Stimulated activated CD8-positive, alpha-beta memory T cell treated with anti-CD3 and anti-CD28 coated beads, Interleukin-7, amount 100 ng/mL, for 1 hour (primary cell): Measurements from ENCODE around the gene BIN2.
A peak's percentile ranks its signal among the peaks of the same experiment; 100 is the strongest.
"Not testable (repeated sequence)": the region's sequence is repeated elsewhere in the genome, so short reads cannot be mapped to it uniquely, and the experiment has no call there.

Source experiments
- DNase-seq, 2 donors: peaks; one replicate each; pipeline ENCODE4 v3.0.0-alpha.2; 2020; ENCODE audit warnings: low read depth in 2 of 2

BIN2 gene

GRCh38 chr12:51259600-51259999, 64.4 kb downstream of the BIN2 start:
- DNase-seq: not testable (repeated sequence)

- DNase-seq: no peak
These were observed 69.4 kb downstream of the BIN2 start for GRCh38 chr12:51254536-51254935.

- no peak for DNase-seq
These were observed 70.7 kb downstream of the BIN2 start for GRCh38 chr12:51253276-51253675.

GRCh38 chr12:51247523-51248206, 76.3 kb downstream of the BIN2 start:
- DNase-seq: no peak

GRCh38 chr12:51246254-51246853, 77.6 kb downstream of the BIN2 start:
- DNase-seq: no peak

GRCh38 chr12:51245476-51246253, 78.3 kb downstream of the BIN2 start:
- no peak for DNase-seq

GRCh38 chr12:51244269-51244668, 79.7 kb downstream of the BIN2 start:
- DNase-seq: no peak

GRCh38 chr12:51242876-51243275, 81.1 kb downstream of the BIN2 start:
- no peak for DNase-seq

- DNase-seq: no peak
These were observed 81.9 kb downstream of the BIN2 start for GRCh38 chr12:51242120-51242519.

GRCh38 chr12:51240971-51241370, 83.0 kb downstream of the BIN2 start:
- no peak for DNase-seq

- DNase-seq: peak; percentile 89 to 93
These were observed 85.3 kb downstream of the BIN2 start, which contains the start of gene DAZAP2 for GRCh38 chr12:51238510-51239334. DAZAP2 (plus strand) TSS chr12:51238826; CDS start chr12:51238908, 82 bp downstream.

- no peak for DNase-seq
These were observed 85.9 kb downstream of the BIN2 start for GRCh38 chr12:51238037-51238509.

GRCh38 chr12:51234530-51234929, 89.4 kb downstream of the BIN2 start:
- no peak for DNase-seq

GRCh38 chr12:51232642-51233041, 91.3 kb downstream of the BIN2 start:
- no peak for DNase-seq
